Lower leg skin (tissue), 3 donors: ENCODE data around the gene TRIM44.

ENCODE experiments used
- CTCF ChIP-seq, 3 donors: fragments of 450-650 bp; IDR thresholded peaks; one replicate each; pipeline ENCODE4 v1.5.1; 2016; ENCODE audit warnings: antibody characterized with exemption in 3 of 3, mild to moderate bottlenecking in 3 of 3, moderate library complexity in 2 of 3
- POLR2A ChIP-seq, 2 donors: fragments of 450-650 bp; IDR thresholded peaks; one replicate each; pipeline ENCODE4 v1.6.1; 2016 to 2017; ENCODE audit warnings: antibody characterized with exemption in 2 of 2, mild to moderate bottlenecking in 1 of 2, moderate library complexity in 1 of 2

- no peak for TF ChIP-seq CTCF (IDR thresholded peaks at IDR 0.05)
- TF ChIP-seq POLR2A (IDR thresholded peaks at IDR 0.05) = no peak
Observed at GRCh38 chr11:35617687-35618496, 44.7 kb upstream of the TRIM44 start, which contains the start of gene FJX1.
